Activated naive CD4-positive, alpha-beta T cell treated with anti-CD3 and anti-CD28 coated beads, Interleukin-2, amount 50 U/mL, for 16 hours (primary cell): ENCODE results near the gene BLOC1S3.

Experiments
- DNase-seq: peaks from one replicate; pipeline ENCODE4 v3.0.0-alpha.2; 2020

Gene BLOC1S3

GRCh38 chr19:45146741-45147205 lies 31.8 kb upstream of the BLOC1S3 start:
- no peak for DNase-seq

- no peak for DNase-seq
These were observed 30.5 kb upstream of the BLOC1S3 start for GRCh38 chr19:45147835-45148676.

- no peak for DNase-seq
These were observed 29.5 kb upstream of the BLOC1S3 start for GRCh38 chr19:45149129-45149528.

- no peak for DNase-seq
These were observed 28.4 kb upstream of the BLOC1S3 start for GRCh38 chr19:45150180-45150579.

- no peak for DNase-seq
These were observed 27.8 kb upstream of the BLOC1S3 start for GRCh38 chr19:45150751-45151281.

- no peak for DNase-seq
These were observed 27.3 kb upstream of the BLOC1S3 start for GRCh38 chr19:45151320-45151719.

GRCh38 chr19:45151821-45152503 lies 26.6 kb upstream of the BLOC1S3 start:
- no peak for DNase-seq

GRCh38 chr19:45152504-45153338 lies 25.9 kb upstream of the BLOC1S3 start:
- DNase-seq: peak; percentile 45

- peak; percentile 52 for DNase-seq
These were observed 25.1 kb upstream of the BLOC1S3 start for GRCh38 chr19:45153339-45154063.

- no peak for DNase-seq
These were observed 24.3 kb upstream of the BLOC1S3 start for GRCh38 chr19:45154064-45154827.

GRCh38 chr19:45156011-45156630 lies 22.5 kb upstream of the BLOC1S3 start:
- DNase-seq: no peak

- no peak for DNase-seq
These were observed 21.8 kb upstream of the BLOC1S3 start for GRCh38 chr19:45156751-45157150.

GRCh38 chr19:45158503-45159209 lies 19.9 kb upstream of the BLOC1S3 start:
- DNase-seq: no peak

- DNase-seq: no peak
These were observed 19.2 kb upstream of the BLOC1S3 start for GRCh38 chr19:45159210-45159970.

- no peak for DNase-seq
These were observed 18.6 kb upstream of the BLOC1S3 start for GRCh38 chr19:45159971-45160324.

GRCh38 chr19:45160870-45161737 lies 17.5 kb upstream of the BLOC1S3 start, which contains the start of gene NKPD1:
NKPD1 (minus strand) TSS chr19:45160982; CDS start chr19:45160150, 832 bp downstream.
- DNase-seq: no peak

- DNase-seq: no peak
These were observed 16.6 kb upstream of the BLOC1S3 start for GRCh38 chr19:45161738-45162607.
